ACHN (cell line): ENCODE data around the gene TMEM125.

ENCODE experiments used
- DNase-seq: peaks from one replicate; pipeline ENCODE4 v3.0.0-alpha.2; 2015
- in situ Hi-C: cut with HindIII; loops from 2 replicates; pipeline ENCODE4 v1.10.0; 2017; ENCODE audit warnings: low sequenced_read_pairs, low pct_ligation_motif_present, low pct_unique_long_range_greater_than_20kb

TMEM125 gene

GRCh38 chr1:43270421-43271095 lies 775 bp downstream of the TMEM125 start:
- in situ Hi-C loops, result no loop called here
- no peak for DNase-seq

- no peak for DNase-seq
- in situ Hi-C loops, result no loop called here
Measured at GRCh38 chr1:43271186-43272118, 1.7 kb downstream of the TMEM125 start.

GRCh38 chr1:43272161-43272560 lies 2.4 kb downstream of the TMEM125 start:
- DNase-seq, result no peak
- in situ Hi-C loops, result no loop called here

GRCh38 chr1:43272576-43273571 lies 3.1 kb downstream of the TMEM125 start:
- in situ Hi-C loops, result no loop called here
- DNase-seq, result no peak

GRCh38 chr1:43273708-43274107 lies 3.9 kb downstream of the TMEM125 start:
- no peak for DNase-seq
- in situ Hi-C loops, result no loop called here

- no peak for DNase-seq
- in situ Hi-C loops, result no loop called here
Measured at GRCh38 chr1:43274125-43274803, 4.5 kb downstream of the TMEM125 start.

- in situ Hi-C loops, result no loop called here
- DNase-seq, result no peak
Measured at GRCh38 chr1:43274804-43275180, 5.0 kb downstream of the TMEM125 start.

GRCh38 chr1:43275826-43276620 lies 6.2 kb downstream of the TMEM125 start:
- DNase-seq, result no peak
- in situ Hi-C loops, result no loop called here

GRCh38 chr1:43276673-43277072 lies 6.9 kb downstream of the TMEM125 start:
- in situ Hi-C loops, result no loop called here
- no peak for DNase-seq

- in situ Hi-C loops, result no loop called here
- no peak for DNase-seq
Measured at GRCh38 chr1:43277116-43277876, 7.5 kb downstream of the TMEM125 start.

- in situ Hi-C loops, result no loop called here
- no peak for DNase-seq
Measured at GRCh38 chr1:43279161-43279560, 9.4 kb downstream of the TMEM125 start.

GRCh38 chr1:43279666-43280065 lies 9.9 kb downstream of the TMEM125 start:
- no peak for DNase-seq
- in situ Hi-C loops, result no loop called here

GRCh38 chr1:43280692-43281091 lies 10.9 kb downstream of the TMEM125 start:
- in situ Hi-C loops, result no loop called here

GRCh38 chr1:43282220-43283195 lies 12.7 kb downstream of the TMEM125 start:
- no peak for DNase-seq
- in situ Hi-C loops, result no loop called here

More at GRCh38 chr1:43280692-43281091, 10.9 kb downstream of the TMEM125 start:
- DNase-seq, result no peak

GRCh38 chr1:43284065-43284464 lies 14.3 kb downstream of the TMEM125 start:
- in situ Hi-C loops, result no loop called here
- no peak for DNase-seq
